GM19025 (cell line): ENCODE data around the gene RMI2.
"Not testable (repeated sequence)": the region's sequence is repeated elsewhere in the genome, so short reads cannot be mapped to it uniquely, and the experiment has no call there.

Experiments
- ATAC-seq: cut with Tn5 transposase; IDR thresholded peaks from one replicate; pipeline ENCODE4 v1.9.1; 2021; ENCODE audit warnings: mild to moderate bottlenecking, low read depth, moderate library complexity; ENCODE audit not compliant: unreplicated experiment

RMI2 gene

DNA sequence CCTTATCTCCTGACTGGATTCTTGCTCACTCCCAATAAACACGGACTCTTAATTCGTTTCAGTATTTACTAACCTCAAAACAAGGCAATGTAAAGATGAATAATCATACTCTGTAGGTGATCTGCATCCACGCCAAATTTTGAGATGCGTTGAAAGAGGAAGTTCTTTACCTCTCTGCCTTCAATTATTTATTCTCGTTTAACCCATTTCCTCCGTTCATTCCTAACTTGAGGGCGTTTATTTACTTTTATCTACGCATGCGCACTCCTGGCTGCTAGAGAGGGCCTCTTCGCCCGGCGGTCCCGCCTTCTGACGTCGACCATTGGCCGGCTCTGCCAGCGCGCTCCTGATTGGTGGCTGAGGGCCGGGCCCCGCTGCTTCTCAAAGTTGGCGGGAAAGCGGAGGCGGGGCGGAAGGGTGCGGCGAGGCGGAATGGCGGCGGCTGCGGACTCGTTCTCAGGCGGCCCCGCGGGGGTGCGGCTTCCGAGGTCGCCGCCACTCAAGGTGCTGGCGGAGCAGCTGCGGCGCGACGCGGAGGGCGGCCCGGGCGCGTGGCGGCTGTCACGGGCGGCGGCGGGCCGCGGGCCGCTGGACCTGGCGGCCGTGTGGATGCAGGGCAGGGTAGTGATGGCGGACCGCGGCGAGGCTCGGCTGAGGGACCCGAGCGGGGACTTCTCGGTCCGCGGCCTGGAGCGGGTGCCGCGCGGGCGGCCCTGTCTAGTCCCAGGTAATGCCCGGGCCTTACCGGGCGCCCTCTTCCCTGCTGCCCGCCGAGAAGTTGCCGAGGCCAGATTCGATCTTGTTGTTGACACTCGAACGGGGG is at the start of gene RMI2:
RMI2 (plus strand) TSS at position 420 of the 823 bp plus-strand sequence; CDS start at position 433, 13 bp downstream.
- ATAC-seq: peak; percentile 99

DNA sequence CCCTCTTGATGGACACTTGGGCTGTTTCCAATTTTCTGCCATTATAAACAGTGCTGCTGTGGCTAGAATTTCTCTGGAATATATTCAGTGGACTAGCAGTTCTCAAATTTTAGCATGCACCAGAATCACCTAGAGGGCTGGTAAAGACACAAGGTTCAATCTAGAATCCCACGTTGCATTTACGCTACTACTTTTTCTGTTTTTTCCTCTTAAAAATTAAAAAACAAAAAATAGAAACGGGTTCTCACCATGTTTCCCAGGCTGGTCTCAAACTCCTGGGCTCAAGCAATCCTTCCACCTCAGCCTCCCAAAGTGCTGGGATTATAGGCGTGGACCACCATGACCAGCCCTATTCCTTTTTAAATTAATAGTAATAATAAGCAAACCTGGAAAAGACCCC is 49.6 kb upstream of the RMI2 start:
- no peak for ATAC-seq

DNA sequence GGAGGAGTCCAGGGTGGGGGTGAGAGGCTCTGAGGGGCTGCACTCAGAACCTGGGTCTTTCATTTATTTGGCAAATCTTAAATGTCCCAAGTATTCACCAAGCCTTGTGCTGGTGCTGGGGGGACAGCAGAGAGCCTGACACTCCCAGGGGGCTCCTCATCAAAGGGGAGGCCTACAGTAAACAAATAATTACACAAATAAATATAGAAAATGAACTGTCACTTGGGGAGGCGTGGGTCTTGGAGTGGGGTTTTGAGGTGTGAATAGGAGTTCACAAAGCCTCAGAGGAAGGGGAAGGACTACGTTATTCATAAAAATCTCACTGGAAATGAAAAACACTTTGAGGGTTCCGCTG is 48.9 kb upstream of the RMI2 start:
- no peak for ATAC-seq

DNA sequence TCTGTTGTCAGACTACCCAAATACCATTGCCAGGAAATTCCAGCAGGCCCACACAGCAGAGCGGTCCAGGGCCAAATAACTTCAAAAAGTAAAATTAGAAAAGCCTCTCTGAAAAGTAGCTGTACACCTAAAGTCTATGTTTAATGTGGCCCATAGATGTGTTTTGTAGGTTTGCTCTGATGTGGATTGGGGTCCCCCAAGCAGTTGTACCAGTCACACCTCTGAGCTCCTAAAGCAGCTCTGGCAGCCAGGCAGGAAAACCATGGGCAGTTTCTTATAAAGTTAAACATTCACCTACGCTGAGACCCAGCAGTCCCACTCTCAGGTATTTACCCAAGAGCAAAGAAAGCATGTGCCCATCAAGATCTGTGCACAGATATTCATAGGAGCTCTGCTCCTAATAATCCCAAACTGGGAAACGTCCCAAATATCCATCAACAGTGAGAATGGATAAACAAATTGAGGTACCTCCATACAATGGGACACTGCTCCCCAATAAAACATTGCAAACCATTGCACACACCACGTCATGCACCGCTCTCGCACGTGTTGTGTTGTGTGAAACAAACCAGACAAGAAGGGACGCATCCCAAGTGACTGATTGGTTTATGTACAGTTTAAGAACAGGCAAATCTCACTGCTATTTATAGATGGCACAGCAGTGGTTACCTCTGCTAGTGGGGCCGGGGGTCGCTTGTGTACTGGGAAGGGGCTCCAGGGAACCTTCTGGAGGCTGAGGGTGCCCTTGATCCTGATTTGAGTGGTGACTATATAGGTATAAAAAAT is 48.4 kb upstream of the RMI2 start:
- no peak for ATAC-seq

DNA sequence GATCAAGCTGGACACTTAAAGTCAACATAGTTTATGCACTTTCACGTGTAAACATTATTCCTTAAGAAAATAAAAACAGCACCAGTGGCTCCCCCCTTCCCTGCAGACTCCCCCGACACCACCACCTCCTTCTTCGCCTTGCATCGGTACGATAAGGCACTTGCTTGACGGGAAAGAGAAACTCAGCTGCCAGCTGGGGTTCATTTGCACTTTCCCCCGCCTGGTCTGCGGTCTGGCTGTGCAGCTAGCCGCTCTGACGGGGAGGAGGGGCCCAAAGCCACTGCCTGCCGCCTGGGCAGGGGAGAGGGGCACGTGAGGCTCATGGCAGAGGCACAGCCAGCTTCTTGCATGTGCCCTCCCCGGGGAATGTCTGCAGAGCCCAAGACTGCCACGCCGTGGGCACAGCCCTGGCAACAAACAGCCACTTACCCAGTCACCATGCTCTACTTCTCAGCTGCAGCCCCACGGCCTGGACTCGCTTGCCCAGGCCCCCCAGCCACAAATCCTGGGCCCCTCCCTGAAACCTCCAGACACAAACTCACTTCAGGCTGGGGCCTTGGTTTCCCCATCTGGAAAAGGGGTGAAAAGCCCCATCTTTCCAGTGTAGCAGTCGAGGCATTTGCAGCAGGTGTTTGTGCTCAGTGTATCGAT is 47.6 kb upstream of the RMI2 start:
- peak; percentile 79 for ATAC-seq

DNA sequence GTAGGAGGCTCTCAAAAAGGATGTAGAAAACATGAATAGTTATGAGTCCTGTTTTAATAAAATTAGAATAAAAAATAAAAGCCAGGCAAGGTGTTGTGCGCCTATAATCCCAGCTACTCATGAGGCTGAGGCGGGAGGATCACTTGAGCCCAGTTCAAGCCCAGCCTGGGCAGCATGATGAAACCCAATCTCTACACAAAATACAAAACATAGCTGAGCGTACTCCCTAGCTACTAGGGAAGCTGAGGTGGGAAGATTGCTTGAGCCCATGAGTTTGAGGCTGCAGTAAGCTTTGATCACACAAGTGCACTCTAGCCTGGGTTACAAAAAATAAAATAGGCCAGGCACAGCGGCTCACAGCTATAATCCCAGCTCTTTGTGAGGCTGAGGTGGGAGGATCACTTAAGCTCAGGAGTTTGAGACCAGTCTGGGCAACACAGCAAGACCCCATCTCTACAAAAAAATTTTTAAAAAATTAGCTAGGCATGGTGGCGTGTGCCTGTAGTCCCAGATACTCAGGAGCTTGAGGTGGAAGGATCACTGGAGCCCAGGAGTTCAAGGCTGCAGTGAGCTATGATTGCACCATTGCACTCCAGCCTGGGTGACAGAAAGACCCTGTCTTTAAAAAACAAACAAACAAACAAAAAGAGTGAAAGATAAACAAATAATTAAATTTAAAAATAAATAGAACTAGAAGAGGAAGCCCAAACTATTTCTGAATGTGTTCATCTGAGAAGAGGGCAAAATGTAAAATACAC is 46.9 kb upstream of the RMI2 start:
- no peak for ATAC-seq

DNA sequence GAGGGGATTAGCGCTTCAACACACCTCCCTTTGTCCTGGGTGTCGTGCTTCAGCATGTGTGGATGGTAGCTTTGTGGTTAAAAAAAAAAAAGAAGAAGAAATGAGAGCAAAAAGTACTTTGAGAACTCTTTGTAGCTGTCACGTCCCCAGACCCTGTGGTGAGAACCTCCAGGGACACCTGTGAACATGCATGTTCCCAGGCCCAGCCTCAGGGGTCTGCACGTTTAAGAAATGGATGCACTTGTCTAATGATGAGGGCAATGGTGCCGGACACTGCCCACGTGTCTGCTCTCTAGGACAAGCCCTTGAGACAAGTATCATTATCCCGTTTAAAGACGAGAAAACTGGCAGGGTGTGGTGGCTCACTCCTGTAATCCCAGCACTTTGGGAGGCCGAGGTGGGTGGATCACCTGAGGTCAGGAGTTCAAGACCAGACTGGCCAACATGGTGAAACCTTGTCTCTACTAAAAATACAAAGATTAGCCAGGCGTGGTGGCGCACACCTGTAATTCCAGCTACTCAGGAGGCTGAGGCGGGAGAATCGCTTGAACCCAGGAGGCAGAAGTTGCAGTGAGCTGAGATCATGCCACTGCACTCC is 46.2 kb upstream of the RMI2 start:
- ATAC-seq: not testable (repeated sequence)

DNA sequence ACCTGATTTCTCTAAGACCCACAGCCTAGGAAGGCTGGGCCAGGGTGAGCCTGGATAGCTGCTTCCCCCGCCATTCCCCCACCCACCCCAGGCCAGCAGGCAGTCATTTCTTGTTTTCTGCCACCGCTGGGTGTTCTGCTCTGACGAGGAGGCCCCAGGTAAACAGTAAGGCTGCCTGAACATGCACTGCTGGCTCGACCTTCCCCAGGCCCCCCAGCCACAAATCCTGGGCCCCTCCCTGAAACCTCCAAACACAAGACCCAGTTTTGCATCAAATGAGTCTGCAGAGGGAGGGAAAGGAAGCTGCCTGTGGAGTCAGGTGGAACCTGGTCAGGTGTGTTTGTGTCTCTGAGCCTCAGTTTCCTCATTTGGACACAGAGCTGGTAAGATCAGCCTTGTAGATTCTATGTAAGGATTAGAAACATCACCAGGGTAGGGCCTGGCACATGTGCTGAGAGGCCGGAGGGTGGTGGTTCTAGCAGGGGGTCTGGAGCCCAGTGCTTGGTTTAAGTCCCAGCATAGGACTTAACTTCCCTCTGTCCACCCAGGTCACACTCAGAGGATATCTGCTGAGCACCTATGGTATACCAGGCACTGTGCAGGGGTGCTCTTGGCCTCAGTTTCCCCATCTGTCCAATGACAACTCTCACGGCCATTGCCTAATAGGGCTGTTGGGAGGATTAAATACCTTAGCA is 45.2 kb upstream of the RMI2 start:
- ATAC-seq: no peak

DNA sequence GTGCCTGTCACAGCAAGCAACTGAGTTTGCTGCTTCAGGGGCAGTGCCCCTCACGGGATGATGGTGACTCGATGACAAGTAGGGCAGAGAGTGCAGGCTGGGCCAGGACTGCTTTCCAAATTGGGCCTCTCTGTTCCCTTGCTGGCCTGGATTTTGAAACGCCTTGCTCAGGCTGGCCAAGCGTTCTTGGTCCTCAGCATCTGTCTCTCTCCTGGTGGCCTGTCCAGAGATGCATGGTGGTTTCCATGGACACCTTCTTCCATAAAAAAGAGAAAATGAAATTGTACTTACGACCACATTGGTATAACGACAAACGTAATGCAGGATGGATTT is 44.7 kb upstream of the RMI2 start:
- no peak for ATAC-seq

DNA sequence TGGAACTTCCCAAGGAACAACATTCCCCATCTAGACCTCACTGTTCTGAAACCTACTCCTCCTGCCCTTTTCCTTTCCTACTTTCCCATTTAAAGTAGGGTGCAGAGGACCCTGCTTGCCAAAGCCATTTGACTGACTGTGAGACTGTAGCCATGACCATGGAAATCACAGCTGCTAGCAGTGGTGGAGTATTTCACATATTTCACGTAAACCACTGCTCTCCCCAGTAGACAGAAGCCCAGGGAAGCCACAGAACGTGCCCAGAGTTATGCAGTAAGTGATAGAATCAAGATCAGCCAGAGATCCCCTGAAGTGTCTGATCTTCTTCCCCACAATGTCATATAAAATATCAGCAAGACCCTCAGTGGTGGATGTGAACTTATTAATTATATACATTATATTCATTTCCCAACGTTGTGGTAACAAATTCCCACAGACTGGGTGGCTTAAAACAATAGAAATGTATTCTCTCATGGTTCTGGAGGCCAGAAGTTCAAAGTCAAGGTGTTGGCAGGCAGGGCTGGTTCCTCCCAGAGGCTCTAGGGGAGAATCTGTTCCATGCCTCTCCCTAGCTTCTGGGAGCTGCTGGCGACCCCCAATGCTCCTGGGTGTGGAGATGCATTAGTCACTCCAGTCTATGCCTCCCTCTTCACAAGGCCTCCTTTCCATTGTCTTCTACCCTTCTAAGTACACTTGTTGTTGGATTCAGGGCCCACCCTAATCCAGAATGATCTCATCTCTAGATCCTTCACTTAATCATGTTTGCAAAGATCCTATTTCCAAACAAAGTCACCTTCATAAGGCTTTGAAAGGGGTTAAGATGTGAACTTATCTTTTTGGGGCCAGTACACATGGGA is 43.4 kb upstream of the RMI2 start:
- ATAC-seq: no peak

DNA sequence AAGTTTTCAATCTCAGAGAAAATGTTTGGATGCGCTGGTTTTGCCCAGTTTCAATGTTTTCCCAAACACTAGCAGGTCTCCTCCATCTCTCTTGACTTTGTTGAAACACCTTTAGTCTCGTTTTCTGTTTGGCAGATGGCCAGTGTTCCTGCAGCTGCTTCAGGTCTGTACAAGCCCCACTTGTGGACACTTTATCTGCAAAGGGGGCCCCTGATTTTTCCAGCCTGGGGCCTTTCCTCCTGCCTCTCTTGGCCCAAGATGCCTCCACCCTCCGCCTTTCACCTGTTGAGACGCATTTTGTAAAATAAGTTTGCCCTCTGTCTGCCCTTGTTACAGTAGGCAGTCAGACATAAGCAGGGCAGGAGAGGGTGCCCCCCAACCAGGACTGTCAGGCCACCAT is 42.3 kb upstream of the RMI2 start:
- no peak for ATAC-seq

DNA sequence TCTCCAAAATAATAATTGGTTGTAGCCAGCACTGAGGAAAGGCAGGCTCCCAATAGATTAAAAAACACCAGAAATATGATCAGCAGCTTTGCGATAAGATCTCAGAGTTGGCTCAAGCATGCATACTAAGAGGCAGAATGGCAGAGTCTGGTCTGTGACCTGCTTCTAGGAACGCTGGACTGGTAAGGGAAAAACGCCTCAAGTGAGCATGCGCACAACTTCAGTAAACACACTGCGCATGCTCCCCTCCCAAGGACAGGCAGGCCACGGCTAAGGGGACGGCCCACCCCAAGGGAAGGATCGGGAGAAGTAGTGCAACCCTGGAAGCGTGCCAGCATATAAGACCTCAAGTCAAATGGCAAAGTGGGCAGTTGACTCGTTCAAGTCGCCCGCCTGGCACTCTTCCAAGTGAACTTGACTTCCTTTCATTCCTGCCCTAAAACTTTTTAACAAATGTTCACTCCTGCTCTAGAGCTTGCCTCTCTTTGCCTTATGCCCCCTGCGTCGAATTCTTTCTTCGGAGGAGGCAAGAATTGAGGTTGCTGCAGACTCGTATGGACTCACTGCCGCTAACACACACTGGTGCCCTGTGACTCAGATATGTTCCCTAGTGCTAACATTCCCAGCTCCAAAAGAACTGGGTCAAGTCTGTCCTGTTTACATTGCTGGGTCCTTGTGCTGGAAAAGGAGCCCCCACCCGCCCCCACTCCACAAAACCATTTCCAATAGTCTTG is 41.7 kb upstream of the RMI2 start:
- ATAC-seq: no peak

DNA sequence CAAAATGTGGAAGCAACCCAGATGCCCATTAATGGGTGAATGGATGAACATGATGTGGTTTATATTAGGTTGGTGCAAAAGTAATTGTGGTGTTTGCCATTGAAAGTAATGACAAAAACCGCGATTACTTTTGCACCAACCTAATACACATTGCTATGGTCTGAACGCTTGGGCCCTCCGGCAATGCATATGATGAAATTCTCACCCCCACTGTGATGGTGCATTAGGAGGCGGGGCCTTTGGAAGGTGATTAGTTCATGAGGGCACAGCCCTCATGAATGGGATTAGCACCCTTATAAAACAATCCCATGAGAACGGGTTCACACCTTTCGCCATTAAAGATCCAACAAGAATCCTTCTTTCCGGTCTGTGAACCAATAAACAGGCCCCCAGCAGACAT is 38.9 kb upstream of the RMI2 start:
- no peak for ATAC-seq

DNA sequence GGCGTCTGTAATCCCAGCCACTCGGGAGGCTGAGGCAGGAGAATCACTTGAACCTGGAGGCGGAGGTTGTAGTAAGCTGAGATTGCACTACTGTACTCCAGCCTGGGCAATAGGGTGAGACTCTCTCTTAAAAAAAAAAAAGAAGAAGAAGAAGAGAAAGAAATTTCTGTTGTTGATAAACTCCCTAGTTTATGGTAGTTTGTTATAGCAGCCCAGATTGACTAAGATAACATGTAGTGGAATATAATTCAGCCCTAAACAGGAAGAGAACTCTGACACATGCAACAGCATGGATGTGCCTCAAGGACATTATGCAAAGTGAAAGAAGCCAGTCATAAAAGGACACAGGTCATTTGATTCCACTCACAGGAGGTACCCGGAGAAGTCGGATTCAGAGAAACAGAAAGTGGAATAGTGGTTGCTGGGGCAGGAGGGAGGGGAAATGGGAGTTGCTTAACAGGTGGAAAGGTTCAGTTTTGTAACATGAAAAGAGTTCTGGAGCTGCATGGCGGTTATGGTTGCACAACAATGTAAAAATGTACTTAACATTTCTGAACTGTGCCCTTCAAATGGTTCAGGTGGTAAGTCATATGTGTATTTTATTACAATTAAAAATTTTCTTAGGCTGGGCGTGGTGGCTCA is 38.1 kb upstream of the RMI2 start:
- ATAC-seq: no peak

DNA sequence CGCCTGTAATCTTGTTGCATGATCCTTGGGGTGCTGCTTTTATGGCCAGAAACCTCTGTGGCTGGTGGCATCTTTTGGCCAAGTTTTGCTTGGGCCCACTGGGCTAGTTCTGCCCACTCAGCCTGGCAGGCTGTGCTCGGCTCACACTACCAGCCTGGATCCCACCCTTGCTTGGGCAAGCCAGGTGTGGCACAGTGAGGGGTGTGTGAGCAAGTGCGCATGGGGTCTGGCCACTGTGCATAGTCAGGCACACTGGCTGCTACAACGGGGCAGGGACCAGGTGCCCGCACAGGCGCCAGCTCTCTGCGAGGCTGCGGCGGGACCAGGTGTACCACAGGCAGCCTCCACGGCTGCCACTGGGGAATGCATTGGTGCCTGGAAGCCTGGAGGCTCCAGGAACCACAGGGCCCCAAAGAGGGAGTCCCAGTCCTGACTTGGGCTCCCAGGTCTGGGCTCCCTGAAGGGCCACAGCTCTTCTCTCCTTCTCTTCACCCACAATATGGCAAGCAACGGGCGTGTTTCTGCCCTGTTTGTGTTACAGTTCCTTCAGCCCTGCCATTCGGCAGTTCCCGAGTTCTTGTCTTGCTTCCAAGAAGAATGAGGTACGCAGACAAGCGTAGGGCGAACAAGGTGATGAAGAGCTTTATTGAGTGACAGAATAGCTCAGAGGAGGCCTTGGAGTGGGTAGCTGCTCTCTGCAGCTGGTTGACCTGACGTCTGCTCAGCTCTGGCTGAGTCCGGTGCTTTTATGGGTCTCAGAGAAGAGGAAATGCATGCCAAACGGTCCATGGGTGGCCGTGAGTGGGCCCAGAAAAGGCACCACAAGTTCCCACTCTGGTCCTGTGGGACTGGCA is 37.4 kb upstream of the RMI2 start:
- no peak for ATAC-seq

DNA sequence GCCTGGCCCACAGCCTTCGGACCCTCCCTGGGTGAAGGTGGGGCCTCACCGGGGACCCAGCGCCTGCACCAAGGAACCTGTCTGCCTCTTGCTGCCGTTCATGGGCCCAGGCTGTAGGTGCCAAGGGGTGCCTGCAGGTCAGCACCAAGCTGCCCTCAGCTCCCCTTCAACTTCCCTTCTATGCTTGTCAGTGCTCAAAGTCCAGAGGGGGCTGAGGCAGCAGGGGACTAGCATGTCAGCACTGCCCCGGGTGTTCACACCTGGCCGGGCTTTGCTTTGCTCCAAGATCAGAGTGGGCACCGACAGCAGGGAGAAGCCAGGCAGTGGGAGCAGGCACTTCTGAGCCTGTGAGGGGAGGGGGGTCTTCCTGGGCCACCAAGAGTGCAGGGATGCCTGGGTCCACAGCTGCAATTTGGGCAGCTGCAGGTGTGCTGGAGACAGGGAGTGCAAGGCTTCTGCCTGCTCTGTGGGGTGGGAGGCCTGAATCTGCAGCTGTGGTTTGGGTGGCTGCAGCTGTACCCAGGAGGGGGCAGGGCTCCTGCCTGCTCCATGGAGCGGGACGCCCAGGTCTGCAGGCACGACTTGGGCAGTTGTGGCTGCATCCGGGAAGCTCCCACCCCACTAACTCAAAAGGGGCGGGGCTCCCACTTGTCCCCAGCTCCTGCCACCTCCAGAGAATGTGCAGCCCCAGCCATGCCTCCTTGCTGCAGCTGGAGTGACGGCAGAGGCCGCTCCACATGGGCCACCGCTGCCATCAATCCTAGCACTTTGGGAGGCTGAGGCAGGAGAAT is 36.6 kb upstream of the RMI2 start:
- ATAC-seq: no peak
